ENCODE data around the gene VPS11.
"Not testable (repeated sequence)": the region's sequence is repeated elsewhere in the genome, so short reads cannot be mapped to it uniquely, and the experiment has no call there.

Gene VPS11

GRCh38 chr11:119028346-119029068 lies 39.1 kb upstream of the VPS11 start:
- in situ Hi-C loops (cut with HindIII; ENCODE audit: low pct_unique_long_range_greater_than_20kb, low sequenced_read_pairs), result no loop called here
- TF ChIP-seq JUND (IDR thresholded peaks at IDR 0.05; ENCODE audit: low read depth), result no peak
- DNase-seq (ENCODE audit: low read depth in 1 of 2, low spot score in 1 of 2), result no peak

DNA sequence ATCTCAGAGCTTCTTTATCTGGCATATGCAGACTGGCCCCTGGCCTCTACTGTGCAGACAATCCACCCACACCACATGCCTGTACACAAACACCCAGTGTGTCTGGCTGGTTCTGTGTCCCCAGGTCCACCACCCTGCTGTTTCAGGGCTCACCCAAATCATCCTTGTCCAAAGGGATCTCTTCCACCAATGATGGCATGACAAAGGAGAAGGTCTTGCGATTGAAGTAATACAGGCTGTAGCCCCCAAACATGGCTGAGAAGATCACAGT lies 38.6 kb upstream of the VPS11 start:
- no peak for DNase-seq (ENCODE audit: low read depth in 1 of 2, low spot score in 1 of 2)
- in situ Hi-C loops (cut with HindIII; ENCODE audit: low pct_unique_long_range_greater_than_20kb, low sequenced_read_pairs), result no loop called here

DNA sequence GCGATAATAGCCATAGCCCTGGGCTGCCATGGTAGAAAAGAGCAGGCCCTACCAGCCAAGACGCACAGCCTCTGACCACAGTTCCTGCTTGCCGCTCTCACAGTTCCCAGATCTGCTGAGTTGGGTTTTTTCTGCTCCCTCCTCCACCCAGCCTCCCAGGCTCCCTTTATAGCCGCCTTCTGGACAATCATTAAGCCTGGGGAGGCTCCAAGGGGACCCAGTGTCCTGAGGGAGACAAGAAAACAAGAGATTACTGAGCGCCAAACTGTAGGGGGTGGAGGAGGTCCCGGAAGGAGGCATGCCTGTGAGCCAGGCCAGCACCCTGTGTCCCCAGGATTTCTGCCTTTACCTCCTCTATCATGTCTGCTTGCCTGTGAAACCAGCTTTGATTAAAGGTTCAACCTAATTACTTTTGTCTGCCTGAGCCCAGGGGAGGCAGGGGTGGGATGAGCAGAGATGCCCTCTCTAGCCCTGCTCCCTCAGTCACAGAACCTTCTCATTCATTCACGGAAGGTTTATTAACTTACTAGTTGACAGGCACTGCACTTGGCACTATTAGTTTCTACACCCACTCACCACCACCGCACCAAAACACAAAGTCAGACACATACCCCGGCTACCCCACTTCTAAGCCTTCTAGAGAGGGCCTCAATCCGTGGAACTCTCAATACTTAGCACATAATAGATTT lies 38.1 kb upstream of the VPS11 start:
- no peak for TF ChIP-seq JUND (IDR thresholded peaks at IDR 0.05; ENCODE audit: low read depth)
- in situ Hi-C loops (cut with HindIII; ENCODE audit: low pct_unique_long_range_greater_than_20kb, low sequenced_read_pairs), result no loop called here
- DNase-seq (ENCODE audit: low read depth in 1 of 2, low spot score in 1 of 2), result no peak

More for the DNA sequence above, 38.6 kb upstream of the VPS11 start:
- TF ChIP-seq JUND (IDR thresholded peaks at IDR 0.05; ENCODE audit: low read depth), result no peak

GRCh38 chr11:119030029-119030328 lies 37.6 kb upstream of the VPS11 start:
- in situ Hi-C loops (cut with HindIII; ENCODE audit: low pct_unique_long_range_greater_than_20kb, low sequenced_read_pairs), result no loop called here
- no peak for DNase-seq (ENCODE audit: low read depth in 1 of 2, low spot score in 1 of 2)
- no peak for TF ChIP-seq JUND (IDR thresholded peaks at IDR 0.05; ENCODE audit: low read depth)

- DNase-seq (ENCODE audit: low read depth in 1 of 2, low spot score in 1 of 2), result peak; percentile 97 to 99
- in situ Hi-C loops (cut with HindIII; ENCODE audit: low pct_unique_long_range_greater_than_20kb, low sequenced_read_pairs), result no loop called here
- no peak for TF ChIP-seq JUND (IDR thresholded peaks at IDR 0.05; ENCODE audit: low read depth)
Observed at GRCh38 chr11:119030329-119031047, 37.1 kb upstream of the VPS11 start, which contains the start of gene SLC37A4. TSS of gene SLC37A4 (minus strand) at chr11:119030877.

- DNase-seq (ENCODE audit: low read depth in 1 of 2, low spot score in 1 of 2), result no peak
- in situ Hi-C loops (cut with HindIII; ENCODE audit: low pct_unique_long_range_greater_than_20kb, low sequenced_read_pairs), result no loop called here
- no peak for TF ChIP-seq JUND (IDR thresholded peaks at IDR 0.05; ENCODE audit: low read depth)
Observed at GRCh38 chr11:119031912-119032280, 35.7 kb upstream of the VPS11 start.

DNA sequence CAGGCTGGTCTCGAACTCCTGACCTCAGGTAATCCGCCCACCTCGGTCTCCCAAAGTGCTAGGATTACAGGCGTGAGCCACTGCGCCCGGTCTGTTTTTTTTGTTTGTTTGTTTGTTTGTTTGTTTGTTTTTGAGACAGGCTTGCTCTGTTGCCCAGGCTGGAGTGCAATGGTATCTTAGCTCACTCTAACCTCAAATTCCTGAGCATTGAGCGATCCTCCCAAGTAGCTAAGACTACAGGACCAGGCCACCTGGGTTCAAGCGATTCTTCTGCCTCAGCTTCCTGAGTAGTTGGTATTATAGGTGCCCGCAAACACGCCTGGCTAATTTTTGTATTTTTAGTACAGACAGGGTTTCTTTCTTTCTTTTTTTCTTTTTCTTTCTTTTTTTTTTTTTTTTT lies 34.2 kb upstream of the VPS11 start:
- in situ Hi-C loops (cut with HindIII; ENCODE audit: low pct_unique_long_range_greater_than_20kb, low sequenced_read_pairs); DNase-seq (ENCODE audit: low read depth in 1 of 2, low spot score in 1 of 2): not testable (repeated sequence)

- in situ Hi-C loops (cut with HindIII; ENCODE audit: low pct_unique_long_range_greater_than_20kb, low sequenced_read_pairs), result no loop called here
- DNase-seq (ENCODE audit: low read depth in 1 of 2, low spot score in 1 of 2), result no peak
- TF ChIP-seq JUND (IDR thresholded peaks at IDR 0.05; ENCODE audit: low read depth), result no peak
Observed at GRCh38 chr11:119034813-119035212, 32.8 kb upstream of the VPS11 start.

GRCh38 chr11:119038884-119039283 lies 28.7 kb upstream of the VPS11 start:
- DNase-seq (ENCODE audit: low read depth in 1 of 2, low spot score in 1 of 2), result no peak
- no peak for TF ChIP-seq JUND (IDR thresholded peaks at IDR 0.05; ENCODE audit: low read depth)
- in situ Hi-C loops (cut with HindIII; ENCODE audit: low pct_unique_long_range_greater_than_20kb, low sequenced_read_pairs), result no loop called here

GRCh38 chr11:119039471-119039870 lies 28.1 kb upstream of the VPS11 start:
- DNase-seq (ENCODE audit: low read depth in 1 of 2, low spot score in 1 of 2); in situ Hi-C loops (cut with HindIII; ENCODE audit: low pct_unique_long_range_greater_than_20kb, low sequenced_read_pairs): not testable (repeated sequence)

- in situ Hi-C loops (cut with HindIII; ENCODE audit: low pct_unique_long_range_greater_than_20kb, low sequenced_read_pairs), result no loop called here
- DNase-seq (ENCODE audit: low read depth in 1 of 2, low spot score in 1 of 2), result no peak
- TF ChIP-seq JUND (IDR thresholded peaks at IDR 0.05; ENCODE audit: low read depth), result no peak
Observed at GRCh38 chr11:119041821-119042514, 25.6 kb upstream of the VPS11 start.

- DNase-seq (ENCODE audit: low read depth in 1 of 2, low spot score in 1 of 2), result no peak
- in situ Hi-C loops (cut with HindIII; ENCODE audit: low pct_unique_long_range_greater_than_20kb, low sequenced_read_pairs), result no loop called here
- no peak for TF ChIP-seq JUND (IDR thresholded peaks at IDR 0.05; ENCODE audit: low read depth)
Observed at GRCh38 chr11:119042927-119043326, 24.7 kb upstream of the VPS11 start.

GRCh38 chr11:119044708-119045107 lies 22.9 kb upstream of the VPS11 start:
- no peak for TF ChIP-seq JUND (IDR thresholded peaks at IDR 0.05; ENCODE audit: low read depth)
- in situ Hi-C loops (cut with HindIII; ENCODE audit: low pct_unique_long_range_greater_than_20kb, low sequenced_read_pairs), result no loop called here
- no peak for DNase-seq (ENCODE audit: low read depth in 1 of 2, low spot score in 1 of 2)

All from T47D (cell line).